Right atrium auricular region (tissue), 2 donors: ENCODE data around the gene ARL3. TPM values are rescaled to one million over a fixed set of nuclear protein-coding genes. Genes with fewer than 3 reads are reported as not detected.
A peak's percentile ranks its signal among the peaks of the same experiment; 100 is the strongest.

ENCODE experiments used
- DNase-seq: peaks from one replicate; pipeline ENCODE4 v3.0.0-alpha.2; 2019; ENCODE audit warnings: low spot score
- H3K27ac ChIP-seq, 2 donors: fragments of 200-600 bp; sonication (generic); 1 replicate in 1 of 2; 2 replicates in 1 of 2; pipeline ENCODE4 v1.5.1; 2016 to 2019
- H3K27me3 ChIP-seq, 2 donors: fragments of 200-600 bp; sonication (generic); one replicate each; pipeline versions ENCODE4 v1.5.1 to v1.6.0; 2017 to 2019
- H3K36me3 ChIP-seq: fragments of 200-600 bp; sonication (generic); one replicate; pipeline ENCODE4 v1.5.1; 2016
- H3K4me1 ChIP-seq, 2 donors: fragments of 200-600 bp; sonication (generic); one replicate each; pipeline versions ENCODE4 v1.5.1 to v1.6.0; 2017 to 2019
- H3K4me3 ChIP-seq, 2 donors: fragments of 200-600 bp; sonication (generic); 1 replicate in 1 of 2; 2 replicates in 1 of 2; pipeline ENCODE4 v1.5.1; 2017 to 2019; ENCODE audit warnings: mild to moderate bottlenecking in 1 of 2, moderate library complexity in 1 of 2
- H3K9me3 ChIP-seq, 2 donors: fragments of 200-600 bp; sonication (generic); one replicate each; pipeline ENCODE4 v1.5.1; 2019
- total RNA-seq, 2 donors: library from RNA; depleted of rRNA; stranded (reverse); fragments of >200 nt; gene quantifications; one replicate each; pipeline ENCODE4 v1.1.0, GENCODE V29; 2016
- TF ChIP-seq, protein P1 (sequence below), 2 donors: fragments of 200-600 bp; sonication (generic); IDR thresholded peaks; one replicate each; pipeline ENCODE4 v1.5.1; 2019; ENCODE audit warnings: antibody characterized with exemption in 2 of 2

Gene ARL3
- total RNA-seq, 2 donors from 2014 or later = 5.7 to 6.4 TPM

DNA sequence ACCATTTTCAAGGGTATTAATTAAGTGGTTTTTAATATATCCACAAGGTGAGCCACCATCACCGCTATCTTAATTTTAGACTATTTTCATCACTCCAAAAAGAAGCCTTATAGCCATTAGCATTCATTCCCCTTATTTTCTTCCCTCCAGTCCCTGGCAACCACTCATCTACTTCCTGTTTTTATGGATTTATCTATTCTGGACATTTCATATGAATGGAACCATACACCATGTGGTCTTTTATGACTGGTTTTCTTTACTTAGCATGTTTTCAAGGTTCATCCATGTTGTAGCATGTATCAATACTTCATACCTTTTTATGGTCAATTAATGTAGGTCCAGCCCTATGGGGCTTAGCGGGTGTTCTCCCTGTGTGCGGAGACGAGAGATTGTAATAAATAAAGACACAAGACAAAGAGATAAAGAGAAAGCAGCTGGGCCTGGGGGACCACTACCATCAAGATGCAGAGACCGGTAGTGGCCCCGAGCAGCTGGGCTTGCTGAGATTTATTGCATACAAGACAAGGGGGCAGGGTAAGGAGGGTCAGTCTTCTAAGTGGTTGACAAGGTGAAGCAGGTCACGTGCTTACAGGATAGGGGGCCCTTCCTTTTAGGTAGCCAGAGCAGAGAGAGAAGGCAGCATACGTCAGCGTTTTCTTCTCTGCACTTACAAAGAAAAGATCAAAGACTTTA, 44.2 kb upstream of the ARL3 start:
- Histone ChIP-seq H3K36me3 (no peaks in the 10 kb centered on the region), H3K4me3 (no peak overlapping the region), H3K9me3 (no peaks in the 10 kb centered on the region), H3K4me1 (peaks cover 0 to 38% of the 10 kb centered on the region in 2 donors), H3K27me3 (no peaks in the 10 kb centered on the region), H3K27ac (peak overlapping the region; percentile 63 to 70)
- TF ChIP-seq, protein P1, sequence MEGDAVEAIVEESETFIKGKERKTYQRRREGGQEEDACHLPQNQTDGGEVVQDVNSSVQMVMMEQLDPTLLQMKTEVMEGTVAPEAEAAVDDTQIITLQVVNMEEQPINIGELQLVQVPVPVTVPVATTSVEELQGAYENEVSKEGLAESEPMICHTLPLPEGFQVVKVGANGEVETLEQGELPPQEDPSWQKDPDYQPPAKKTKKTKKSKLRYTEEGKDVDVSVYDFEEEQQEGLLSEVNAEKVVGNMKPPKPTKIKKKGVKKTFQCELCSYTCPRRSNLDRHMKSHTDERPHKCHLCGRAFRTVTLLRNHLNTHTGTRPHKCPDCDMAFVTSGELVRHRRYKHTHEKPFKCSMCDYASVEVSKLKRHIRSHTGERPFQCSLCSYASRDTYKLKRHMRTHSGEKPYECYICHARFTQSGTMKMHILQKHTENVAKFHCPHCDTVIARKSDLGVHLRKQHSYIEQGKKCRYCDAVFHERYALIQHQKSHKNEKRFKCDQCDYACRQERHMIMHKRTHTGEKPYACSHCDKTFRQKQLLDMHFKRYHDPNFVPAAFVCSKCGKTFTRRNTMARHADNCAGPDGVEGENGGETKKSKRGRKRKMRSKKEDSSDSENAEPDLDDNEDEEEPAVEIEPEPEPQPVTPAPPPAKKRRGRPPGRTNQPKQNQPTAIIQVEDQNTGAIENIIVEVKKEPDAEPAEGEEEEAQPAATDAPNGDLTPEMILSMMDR (IDR thresholded peaks at IDR 0.05) = no peak
- no peak for DNase-seq

DNA sequence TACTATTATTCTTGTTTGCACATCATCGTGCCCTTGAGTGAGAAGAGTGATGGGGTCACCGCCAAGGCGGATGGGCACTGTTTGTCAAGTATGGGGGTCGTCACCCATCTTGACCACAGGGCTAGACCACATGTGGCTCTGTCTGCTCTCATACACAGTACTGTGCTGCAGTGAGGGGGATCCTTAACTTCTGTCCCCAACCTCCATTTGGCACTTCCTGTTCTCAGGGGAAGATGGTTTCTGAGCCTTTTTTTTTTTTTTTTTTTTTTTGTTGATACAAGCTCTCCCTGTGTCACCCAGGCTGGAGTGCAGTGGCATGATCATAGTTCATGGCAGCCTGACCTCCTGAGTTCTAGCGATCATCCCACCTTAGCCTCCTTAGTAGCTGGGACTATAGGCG, 43.1 kb upstream of the ARL3 start:
- DNase-seq = no peak
- Histone ChIP-seq H3K4me1 (peaks cover 0 to 46% of the 10 kb centered on the region in 2 donors), H3K27ac (peak overlapping the region in 1 of 2 donors; percentile 0), H3K27me3 (no peaks in the 10 kb centered on the region), H3K4me3 (no peak overlapping the region), H3K9me3 (no peaks in the 10 kb centered on the region), H3K36me3 (no peaks in the 10 kb centered on the region)
- TF ChIP-seq, protein P1 (IDR thresholded peaks at IDR 0.05) = no peak

DNA sequence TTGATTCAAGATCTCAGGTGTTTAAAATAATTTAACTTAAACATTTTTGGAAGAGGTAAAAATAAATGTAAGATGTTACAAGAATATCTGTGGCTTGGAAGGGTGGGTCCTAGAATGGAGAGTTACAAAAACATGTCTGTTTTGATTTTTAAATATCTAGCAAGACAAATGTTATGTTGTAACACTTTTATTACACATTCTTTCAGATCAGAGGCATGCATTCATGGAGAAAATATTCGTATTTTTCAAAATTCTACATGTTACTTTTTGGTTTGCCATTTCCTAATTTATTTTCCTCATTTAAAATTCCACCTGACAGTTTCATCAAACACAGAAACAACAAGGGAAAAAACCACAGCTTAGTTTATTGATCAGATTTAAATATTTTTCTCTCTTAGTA, 39.5 kb upstream of the ARL3 start:
- Histone ChIP-seq H3K27ac (peak overlapping the region; percentile 78 to 88), H3K36me3 (no peaks in the 10 kb centered on the region), H3K4me3 (no peak overlapping the region), H3K27me3 (no peaks in the 10 kb centered on the region), H3K4me1 (peaks cover 0 to 40% of the 10 kb centered on the region in 2 donors), H3K9me3 (no peaks in the 10 kb centered on the region)
- TF ChIP-seq, protein P1 (IDR thresholded peaks at IDR 0.05) = no peak
- DNase-seq = no peak

DNA sequence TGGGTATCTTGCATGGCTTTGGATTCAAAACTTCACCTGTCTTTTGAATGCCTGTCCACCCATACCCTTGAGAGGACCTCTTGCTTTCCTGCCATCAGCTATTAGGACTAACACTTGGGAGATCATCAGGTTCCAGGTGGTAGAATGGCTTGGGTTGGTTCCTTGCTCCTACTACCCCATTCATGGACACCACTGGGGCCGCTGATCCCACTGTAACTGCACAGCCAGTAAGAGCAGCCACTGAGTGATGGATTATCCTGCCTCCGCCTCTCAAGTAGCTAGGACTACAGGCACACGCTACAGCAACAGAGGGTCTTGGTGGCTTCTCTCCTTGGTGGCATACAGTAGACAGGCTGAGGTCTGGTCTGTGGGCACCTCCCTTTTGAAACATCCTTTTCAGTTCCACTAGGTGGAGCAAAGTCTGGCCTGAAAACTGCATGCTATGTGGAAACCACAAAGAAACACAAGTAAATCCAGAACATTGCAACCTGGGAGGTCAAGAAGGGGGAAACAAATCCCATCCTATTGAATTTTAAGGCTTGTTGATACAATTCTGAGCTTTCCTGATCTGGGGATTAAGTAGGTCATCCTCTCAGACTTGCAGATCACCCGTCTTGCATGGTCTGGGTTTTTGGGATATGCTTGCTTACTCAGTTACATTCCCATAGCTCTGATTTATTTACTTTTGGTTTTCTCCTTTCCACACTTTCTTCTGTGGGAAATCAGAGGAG, 38.9 kb upstream of the ARL3 start:
- Histone ChIP-seq H3K4me3 (no peak overlapping the region), H3K27ac (peak overlapping the region; percentile 78 to 88), H3K4me1 (peaks cover 0 to 33% of the 10 kb centered on the region in 2 donors), H3K36me3 (no peaks in the 10 kb centered on the region), H3K27me3 (no peaks in the 10 kb centered on the region), H3K9me3 (no peaks in the 10 kb centered on the region)
- peak; percentile 63 for DNase-seq
- TF ChIP-seq, protein P1 (IDR thresholded peaks at IDR 0.05) = peak; percentile 27 to 74

DNA sequence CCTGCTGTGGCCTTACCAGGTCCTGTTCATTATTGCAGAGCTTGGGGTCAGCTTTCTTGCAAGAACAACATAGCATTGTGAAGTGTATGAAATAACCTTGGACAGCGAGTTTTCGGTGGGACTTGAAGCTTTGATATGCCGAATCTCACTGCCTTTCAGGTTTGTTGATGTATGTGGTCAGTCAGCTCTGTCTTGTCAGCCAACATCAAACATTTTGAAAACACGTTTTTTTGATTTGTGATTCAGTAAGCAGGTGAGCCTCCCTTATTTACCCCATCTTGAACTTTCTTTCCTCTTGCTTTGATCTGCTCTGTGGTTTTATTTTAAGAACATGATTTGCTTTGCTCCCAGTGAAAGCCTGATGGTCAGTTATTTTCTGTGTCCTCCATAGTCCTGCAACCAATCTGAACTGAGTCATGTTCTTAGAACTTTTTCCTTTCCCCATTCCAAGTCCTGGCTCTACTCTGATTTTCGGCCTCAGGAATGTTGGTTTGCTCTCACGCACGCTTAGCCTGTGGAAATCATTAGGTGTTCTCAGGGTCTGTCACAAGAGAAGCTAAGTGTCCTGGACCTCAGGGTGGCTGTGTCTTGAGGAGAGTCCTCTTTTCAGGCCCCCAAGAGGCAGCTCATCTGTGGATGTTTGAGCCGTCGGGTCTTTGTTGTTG, 38.2 kb upstream of the ARL3 start:
- peaks cover 0 to 31% of the 10 kb centered on the region in 2 donors for H3K4me1 ChIP-seq
- TF ChIP-seq, protein P1 (IDR thresholded peaks at IDR 0.05) = no peak

More for the DNA sequence above, 38.2 kb upstream of the ARL3 start:
- Histone ChIP-seq H3K4me3 (no peak overlapping the region), H3K27me3 (no peaks in the 10 kb centered on the region), H3K27ac (peak overlapping the region; percentile 78 to 88), H3K36me3 (no peaks in the 10 kb centered on the region), H3K9me3 (no peaks in the 10 kb centered on the region)
- peak; percentile 85 for DNase-seq
